ENCODE results near the gene CFAP61. TPM values are rescaled to one million over a fixed set of nuclear protein-coding genes. Genes with fewer than 3 reads are reported as not detected.

Gene CFAP61
- total RNA-seq, 1 experiment from 2014 or later = 0.61 TPM

GRCh38 chr20:20368418-20369249 is 316.3 kb downstream of the CFAP61 start:
- DNase-seq (ENCODE audit: low spot score) (peak; percentile 39), ATAC-seq (no peak)
- TF ChIP-seq FOXJ3 (CRISPR knock-in tag; IDR thresholded peaks at IDR 0.05; ENCODE audit: borderline replicate concordance) = no peak
- no peak for TF ChIP-seq NFE2L1 (CRISPR knock-in tag; IDR thresholded peaks at IDR 0.05)
- TF ChIP-seq, protein P1, sequence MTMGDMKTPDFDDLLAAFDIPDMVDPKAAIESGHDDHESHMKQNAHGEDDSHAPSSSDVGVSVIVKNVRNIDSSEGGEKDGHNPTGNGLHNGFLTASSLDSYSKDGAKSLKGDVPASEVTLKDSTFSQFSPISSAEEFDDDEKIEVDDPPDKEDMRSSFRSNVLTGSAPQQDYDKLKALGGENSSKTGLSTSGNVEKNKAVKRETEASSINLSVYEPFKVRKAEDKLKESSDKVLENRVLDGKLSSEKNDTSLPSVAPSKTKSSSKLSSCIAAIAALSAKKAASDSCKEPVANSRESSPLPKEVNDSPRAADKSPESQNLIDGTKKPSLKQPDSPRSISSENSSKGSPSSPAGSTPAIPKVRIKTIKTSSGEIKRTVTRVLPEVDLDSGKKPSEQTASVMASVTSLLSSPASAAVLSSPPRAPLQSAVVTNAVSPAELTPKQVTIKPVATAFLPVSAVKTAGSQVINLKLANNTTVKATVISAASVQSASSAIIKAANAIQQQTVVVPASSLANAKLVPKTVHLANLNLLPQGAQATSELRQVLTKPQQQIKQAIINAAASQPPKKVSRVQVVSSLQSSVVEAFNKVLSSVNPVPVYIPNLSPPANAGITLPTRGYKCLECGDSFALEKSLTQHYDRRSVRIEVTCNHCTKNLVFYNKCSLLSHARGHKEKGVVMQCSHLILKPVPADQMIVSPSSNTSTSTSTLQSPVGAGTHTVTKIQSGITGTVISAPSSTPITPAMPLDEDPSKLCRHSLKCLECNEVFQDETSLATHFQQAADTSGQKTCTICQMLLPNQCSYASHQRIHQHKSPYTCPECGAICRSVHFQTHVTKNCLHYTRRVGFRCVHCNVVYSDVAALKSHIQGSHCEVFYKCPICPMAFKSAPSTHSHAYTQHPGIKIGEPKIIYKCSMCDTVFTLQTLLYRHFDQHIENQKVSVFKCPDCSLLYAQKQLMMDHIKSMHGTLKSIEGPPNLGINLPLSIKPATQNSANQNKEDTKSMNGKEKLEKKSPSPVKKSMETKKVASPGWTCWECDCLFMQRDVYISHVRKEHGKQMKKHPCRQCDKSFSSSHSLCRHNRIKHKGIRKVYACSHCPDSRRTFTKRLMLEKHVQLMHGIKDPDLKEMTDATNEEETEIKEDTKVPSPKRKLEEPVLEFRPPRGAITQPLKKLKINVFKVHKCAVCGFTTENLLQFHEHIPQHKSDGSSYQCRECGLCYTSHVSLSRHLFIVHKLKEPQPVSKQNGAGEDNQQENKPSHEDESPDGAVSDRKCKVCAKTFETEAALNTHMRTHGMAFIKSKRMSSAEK (CRISPR knock-in tag; IDR thresholded peaks at IDR 0.05; ENCODE audit: borderline replicate concordance) = no peak
- no peak for TF ChIP-seq SMAD4 (CRISPR knock-in tag; IDR thresholded peaks at IDR 0.05)
- TF ChIP-seq OVOL2 (CRISPR knock-in tag; IDR thresholded peaks at IDR 0.05; ENCODE audit: borderline replicate concordance) = no peak
- TF ChIP-seq, protein P2, sequence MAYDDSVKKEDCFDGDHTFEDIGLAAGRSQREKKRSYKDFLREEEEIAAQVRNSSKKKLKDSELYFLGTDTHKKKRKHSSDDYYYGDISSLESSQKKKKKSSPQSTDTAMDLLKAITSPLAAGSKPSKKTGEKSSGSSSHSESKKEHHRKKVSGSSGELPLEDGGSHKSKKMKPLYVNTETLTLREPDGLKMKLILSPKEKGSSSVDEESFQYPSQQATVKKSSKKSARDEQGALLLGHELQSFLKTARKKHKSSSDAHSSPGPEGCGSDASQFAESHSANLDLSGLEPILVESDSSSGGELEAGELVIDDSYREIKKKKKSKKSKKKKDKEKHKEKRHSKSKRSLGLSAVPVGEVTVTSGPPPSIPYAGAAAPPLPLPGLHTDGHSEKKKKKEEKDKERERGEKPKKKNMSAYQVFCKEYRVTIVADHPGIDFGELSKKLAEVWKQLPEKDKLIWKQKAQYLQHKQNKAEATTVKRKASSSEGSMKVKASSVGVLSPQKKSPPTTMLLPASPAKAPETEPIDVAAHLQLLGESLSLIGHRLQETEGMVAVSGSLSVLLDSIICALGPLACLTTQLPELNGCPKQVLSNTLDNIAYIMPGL (CRISPR knock-in tag; IDR thresholded peaks at IDR 0.05) = 0 out of 2 replicates have a peak, but pooled peaks have one; percentile 9
- TF ChIP-seq FOXK1 (CRISPR knock-in tag; IDR thresholded peaks at IDR 0.05) = 0 out of 2 replicates have a peak, but pooled peaks have one; percentile 9
- TF ChIP-seq E2F1 (CRISPR knock-in tag; IDR thresholded peaks at IDR 0.05) = no peak
- no peak for TF ChIP-seq ZNF219 (CRISPR knock-in tag; IDR thresholded peaks at IDR 0.05; ENCODE audit: borderline replicate concordance)
- Mint-ChIP-seq H3K27me3 (ENCODE audit: low read depth) (peaks cover 83% of the 10 kb centered on the region), H3K9me3 (no peaks in the 10 kb centered on the region), H3K4me3 (peak overlapping the region; percentile 25; the same call in 1 of the 2 replicates), H3K36me3 (no peaks in the 10 kb centered on the region), H3K27ac (no peak overlapping the region), H3K4me1 (peaks cover 51% of the 10 kb centered on the region)
- POLR2A ChIA-PET = no interaction called here
- CTCF ChIA-PET = interaction anchor here (0.6 to 1.8 kb wide), 4 partner anchors 192 to 286 kb away, joined by 3 to 4 read pairs (median 4); no protein-coding TSS in a partner anchor

DNA sequence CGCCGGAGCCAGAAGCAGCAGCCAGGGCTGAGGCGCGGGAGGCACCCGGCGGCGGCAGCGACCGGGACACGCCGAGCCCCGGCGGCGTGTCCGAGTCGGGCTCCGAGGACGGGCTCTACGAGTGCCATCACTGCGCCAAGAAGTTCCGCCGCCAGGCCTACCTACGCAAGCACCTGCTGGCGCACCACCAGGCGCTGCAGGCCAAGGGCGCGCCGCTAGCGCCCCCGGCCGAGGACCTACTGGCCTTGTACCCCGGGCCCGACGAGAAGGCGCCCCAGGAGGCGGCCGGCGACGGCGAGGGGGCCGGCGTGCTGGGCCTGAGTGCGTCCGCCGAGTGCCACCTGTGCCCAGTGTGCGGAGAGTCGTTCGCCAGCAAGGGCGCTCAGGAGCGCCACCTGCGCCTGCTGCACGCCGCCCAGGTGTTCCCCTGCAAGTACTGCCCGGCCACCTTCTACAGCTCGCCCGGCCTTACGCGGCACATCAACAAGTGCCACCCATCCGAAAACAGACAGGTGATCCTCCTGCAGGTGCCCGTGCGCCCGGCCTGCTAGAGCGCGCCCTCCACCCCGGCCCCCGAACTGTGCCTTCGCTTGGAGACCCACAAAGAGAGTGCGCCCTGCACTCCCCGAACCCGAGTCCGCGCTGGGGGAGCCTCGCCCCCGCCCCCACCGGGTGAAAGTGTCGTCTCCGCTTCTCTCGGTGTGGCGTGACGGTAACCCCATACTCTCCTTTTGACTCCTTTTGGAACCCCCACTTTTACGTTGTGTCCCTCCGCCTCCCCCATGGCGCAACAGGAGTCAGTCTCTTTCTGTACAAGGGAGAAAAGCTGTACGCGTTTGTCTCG is 317.1 kb downstream of the CFAP61 start:
- peak overlapping the region; percentile 17; the same call in 1 of the 2 replicates for H3K27ac Mint-ChIP-seq
- H3K36me3 Mint-ChIP-seq = no peaks in the 10 kb centered on the region
- peaks cover 51% of the 10 kb centered on the region for H3K4me1 Mint-ChIP-seq
- DNase-seq (ENCODE audit: low spot score) (peak; percentile 66), ATAC-seq (peak; percentile 21)
- H3K27me3 Mint-ChIP-seq (ENCODE audit: low read depth) = peaks cover 83% of the 10 kb centered on the region
- CTCF ChIA-PET = interaction anchor here (0.6 to 3.4 kb wide), 8 partner anchors 42 to 287 kb away, joined by 3 to 23 read pairs (median 4); no protein-coding TSS in a partner anchor
- POLR2A ChIA-PET = no interaction called here
- peaks cover under 1% of the 10 kb centered on the region; the same call in 1 of the 2 replicates for H3K9me3 Mint-ChIP-seq
- peak overlapping the region; percentile 80 for H3K4me3 Mint-ChIP-seq
- TF ChIP-seq, protein P3, sequence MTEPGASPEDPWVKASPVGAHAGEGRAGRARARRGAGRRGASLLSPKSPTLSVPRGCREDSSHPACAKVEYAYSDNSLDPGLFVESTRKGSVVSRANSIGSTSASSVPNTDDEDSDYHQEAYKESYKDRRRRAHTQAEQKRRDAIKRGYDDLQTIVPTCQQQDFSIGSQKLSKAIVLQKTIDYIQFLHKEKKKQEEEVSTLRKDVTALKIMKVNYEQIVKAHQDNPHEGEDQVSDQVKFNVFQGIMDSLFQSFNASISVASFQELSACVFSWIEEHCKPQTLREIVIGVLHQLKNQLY (CRISPR knock-in tag; IDR thresholded peaks at IDR 0.05) = no peak
- TF ChIP-seq, protein P2 (CRISPR knock-in tag; IDR thresholded peaks at IDR 0.05) = peak; percentile 25; the same call in 1 of the 2 replicates
- TF ChIP-seq, protein P4, sequence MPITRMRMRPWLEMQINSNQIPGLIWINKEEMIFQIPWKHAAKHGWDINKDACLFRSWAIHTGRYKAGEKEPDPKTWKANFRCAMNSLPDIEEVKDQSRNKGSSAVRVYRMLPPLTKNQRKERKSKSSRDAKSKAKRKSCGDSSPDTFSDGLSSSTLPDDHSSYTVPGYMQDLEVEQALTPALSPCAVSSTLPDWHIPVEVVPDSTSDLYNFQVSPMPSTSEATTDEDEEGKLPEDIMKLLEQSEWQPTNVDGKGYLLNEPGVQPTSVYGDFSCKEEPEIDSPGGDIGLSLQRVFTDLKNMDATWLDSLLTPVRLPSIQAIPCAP (CRISPR knock-in tag; IDR thresholded peaks at IDR 0.05) = 0 out of 2 replicates have a peak, but pooled peaks have one; percentile 17
- no peak for TF ChIP-seq ZNF138 (CRISPR knock-in tag; conservative IDR thresholded peaks at IDR 0.05)
- TF ChIP-seq ZNF423 (CRISPR knock-in tag; IDR thresholded peaks at IDR 0.05) = peak; percentile 38; the same call in 1 of the 2 replicates
- TF ChIP-seq NFE2L1 (CRISPR knock-in tag; IDR thresholded peaks at IDR 0.05) = peak; percentile 65; the same call in 1 of the 2 replicates
- TF ChIP-seq, protein P5, sequence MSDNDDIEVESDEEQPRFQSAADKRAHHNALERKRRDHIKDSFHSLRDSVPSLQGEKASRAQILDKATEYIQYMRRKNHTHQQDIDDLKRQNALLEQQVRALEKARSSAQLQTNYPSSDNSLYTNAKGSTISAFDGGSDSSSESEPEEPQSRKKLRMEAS (CRISPR knock-in tag; IDR thresholded peaks at IDR 0.05) = peak; percentile 65; the same call in 1 of the 2 replicates
- no peak for TF ChIP-seq TP53 (CRISPR knock-in tag; IDR thresholded peaks at IDR 0.05)
